ENCODE results near the gene ZNF417. TPM values are rescaled to one million over a fixed set of nuclear protein-coding genes. Genes with fewer than 3 reads are reported as not detected.
A peak's percentile ranks its signal among the peaks of the same experiment; 100 is the strongest.
"Not testable (repeated sequence)": the region's sequence is repeated elsewhere in the genome, so short reads cannot be mapped to it uniquely, and the experiment has no call there.

Gene ZNF417
- total RNA-seq, 2 donors from 2014 or later = 16.5 to 17.0 TPM

DNA sequence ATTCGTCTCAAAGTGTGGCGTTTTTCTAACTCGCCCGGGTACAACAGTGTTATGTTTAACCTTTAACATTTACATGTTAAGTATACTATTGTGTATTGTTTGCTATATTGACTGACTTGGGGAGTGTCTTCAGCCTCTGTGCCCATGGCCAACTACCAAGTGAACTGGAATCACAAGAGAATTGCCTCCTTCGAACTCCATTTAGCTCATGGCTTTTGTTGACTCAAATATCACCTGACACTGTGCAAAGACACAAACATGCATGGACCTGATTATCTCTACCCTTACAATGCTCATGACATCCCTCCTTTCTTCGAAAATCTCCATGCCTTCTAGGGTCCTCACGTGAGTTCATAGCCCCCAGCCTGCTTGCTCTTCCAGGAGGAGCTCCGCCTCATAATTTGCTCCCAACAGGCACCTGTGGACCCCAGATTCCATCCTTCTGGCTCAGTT, 28.3 kb downstream of the ZNF417 start:
- intact Hi-C loops (cut with DNase I) = no loop called here
- 7% methylated on average over 8 of the region's 8 CpGs for WGBS
- DNase-seq (ENCODE audit: low spot score) = no peak
- H3K4me1 ChIP-seq (replicated peaks) = no peaks in the 10 kb centered on the region
- H3K36me3 ChIP-seq = no peaks in the 10 kb centered on the region
- H3K27me3 ChIP-seq (replicated peaks; ENCODE audit: insufficient read depth) = no peaks in the 10 kb centered on the region
- H3K27ac ChIP-seq = peak overlapping the region; percentile 64 to 72
- no peaks in the 10 kb centered on the region for H3K9me3 ChIP-seq
- TF ChIP-seq POLR2AphosphoS5 (IDR thresholded peaks at IDR 0.05) (no peak), POLR2A (IDR thresholded peaks at IDR 0.05) (no peak)
- TF ChIP-seq, protein P1, sequence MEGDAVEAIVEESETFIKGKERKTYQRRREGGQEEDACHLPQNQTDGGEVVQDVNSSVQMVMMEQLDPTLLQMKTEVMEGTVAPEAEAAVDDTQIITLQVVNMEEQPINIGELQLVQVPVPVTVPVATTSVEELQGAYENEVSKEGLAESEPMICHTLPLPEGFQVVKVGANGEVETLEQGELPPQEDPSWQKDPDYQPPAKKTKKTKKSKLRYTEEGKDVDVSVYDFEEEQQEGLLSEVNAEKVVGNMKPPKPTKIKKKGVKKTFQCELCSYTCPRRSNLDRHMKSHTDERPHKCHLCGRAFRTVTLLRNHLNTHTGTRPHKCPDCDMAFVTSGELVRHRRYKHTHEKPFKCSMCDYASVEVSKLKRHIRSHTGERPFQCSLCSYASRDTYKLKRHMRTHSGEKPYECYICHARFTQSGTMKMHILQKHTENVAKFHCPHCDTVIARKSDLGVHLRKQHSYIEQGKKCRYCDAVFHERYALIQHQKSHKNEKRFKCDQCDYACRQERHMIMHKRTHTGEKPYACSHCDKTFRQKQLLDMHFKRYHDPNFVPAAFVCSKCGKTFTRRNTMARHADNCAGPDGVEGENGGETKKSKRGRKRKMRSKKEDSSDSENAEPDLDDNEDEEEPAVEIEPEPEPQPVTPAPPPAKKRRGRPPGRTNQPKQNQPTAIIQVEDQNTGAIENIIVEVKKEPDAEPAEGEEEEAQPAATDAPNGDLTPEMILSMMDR (IDR thresholded peaks at IDR 0.05) = no peak
- peak overlapping the region; percentile 44 to 55 for H3K4me3 ChIP-seq

DNA sequence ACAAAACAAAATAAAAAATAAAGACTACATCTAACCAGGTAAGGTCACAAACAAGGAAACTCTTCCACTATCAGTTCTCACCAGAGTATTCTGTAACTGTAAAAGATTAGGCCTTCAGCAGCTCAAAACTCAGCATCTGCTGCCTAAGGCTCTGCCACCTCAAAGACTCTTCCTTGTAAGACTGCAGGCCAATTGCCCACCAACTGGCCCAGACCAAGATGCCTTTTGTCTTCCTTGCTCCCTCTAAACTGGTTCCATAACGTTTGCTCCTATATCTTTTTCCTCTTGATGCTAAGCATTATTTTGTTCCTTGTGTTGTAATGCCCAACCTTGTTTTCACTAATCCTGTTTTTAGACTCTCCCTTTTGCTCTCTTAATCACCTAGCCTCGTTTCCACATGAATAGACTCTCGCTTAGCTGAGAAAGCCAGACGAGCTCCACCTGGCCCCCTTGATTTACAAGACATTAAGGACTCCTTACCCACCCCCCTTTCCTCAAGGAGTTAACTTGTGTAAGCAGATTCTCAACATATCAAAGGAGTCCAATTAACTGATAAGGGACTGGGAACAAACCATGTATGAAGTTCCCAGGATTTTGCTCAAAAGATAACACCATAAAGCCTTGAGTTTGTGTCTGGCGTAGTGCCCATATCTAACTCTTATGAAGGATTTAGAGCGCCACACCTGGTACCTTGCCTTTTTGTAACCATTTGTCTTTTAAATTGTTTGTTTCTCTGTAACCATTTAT, 29.0 kb downstream of the ZNF417 start:
- no peaks in the 10 kb centered on the region for H3K27me3 ChIP-seq (replicated peaks; ENCODE audit: insufficient read depth)
- 15% methylated on average over 6 of the region's 6 CpGs for WGBS
- peak overlapping the region in 1 of 2 donors; percentile 72 for H3K27ac ChIP-seq
- H3K4me1 ChIP-seq (replicated peaks) = no peaks in the 10 kb centered on the region
- no peaks in the 10 kb centered on the region for H3K9me3 ChIP-seq
- H3K4me3 ChIP-seq = peak overlapping the region in 1 of 2 donors; percentile 44
- intact Hi-C loops (cut with DNase I) = no loop called here
- TF ChIP-seq, protein P1 (IDR thresholded peaks at IDR 0.05) = no peak
- TF ChIP-seq POLR2AphosphoS5 (IDR thresholded peaks at IDR 0.05) (no peak), POLR2A (IDR thresholded peaks at IDR 0.05) (no peak)
- no peaks in the 10 kb centered on the region for H3K36me3 ChIP-seq
- no peak for DNase-seq (ENCODE audit: low spot score)

DNA sequence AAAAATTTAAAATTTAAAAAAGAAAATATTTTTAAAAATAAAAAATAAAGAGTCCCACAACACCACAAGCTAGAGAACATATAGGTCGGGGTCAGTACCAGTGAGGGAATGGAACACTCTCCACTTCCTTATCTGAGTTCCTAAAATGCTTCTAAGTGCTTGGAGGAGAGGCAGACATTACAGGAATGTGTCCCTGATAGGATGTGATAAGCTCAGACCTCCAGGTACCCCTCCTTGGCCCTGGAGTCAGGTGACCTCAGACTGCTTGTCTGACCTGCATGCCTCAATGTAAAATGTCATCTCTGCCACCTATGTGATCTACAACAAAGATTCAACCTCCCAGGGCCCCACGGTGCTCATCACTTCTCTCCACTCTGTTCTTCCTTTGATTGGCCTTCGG, 30.3 kb downstream of the ZNF417 start:
- no peak overlapping the region for H3K27ac ChIP-seq
- H3K9me3 ChIP-seq = no peaks in the 10 kb centered on the region
- intact Hi-C loops (cut with DNase I) = no loop called here
- TF ChIP-seq POLR2A (IDR thresholded peaks at IDR 0.05) (no peak), POLR2AphosphoS5 (IDR thresholded peaks at IDR 0.05) (no peak)
- TF ChIP-seq, protein P1 (IDR thresholded peaks at IDR 0.05) = no peak
- no peaks in the 10 kb centered on the region for H3K36me3 ChIP-seq
- H3K27me3 ChIP-seq (replicated peaks; ENCODE audit: insufficient read depth) = no peaks in the 10 kb centered on the region
- H3K4me3 ChIP-seq = no peak overlapping the region
- WGBS = 92% methylated on average over 3 of the region's 3 CpGs
- no peak for DNase-seq (ENCODE audit: low spot score)
- H3K4me1 ChIP-seq (replicated peaks) = no peaks in the 10 kb centered on the region

DNA sequence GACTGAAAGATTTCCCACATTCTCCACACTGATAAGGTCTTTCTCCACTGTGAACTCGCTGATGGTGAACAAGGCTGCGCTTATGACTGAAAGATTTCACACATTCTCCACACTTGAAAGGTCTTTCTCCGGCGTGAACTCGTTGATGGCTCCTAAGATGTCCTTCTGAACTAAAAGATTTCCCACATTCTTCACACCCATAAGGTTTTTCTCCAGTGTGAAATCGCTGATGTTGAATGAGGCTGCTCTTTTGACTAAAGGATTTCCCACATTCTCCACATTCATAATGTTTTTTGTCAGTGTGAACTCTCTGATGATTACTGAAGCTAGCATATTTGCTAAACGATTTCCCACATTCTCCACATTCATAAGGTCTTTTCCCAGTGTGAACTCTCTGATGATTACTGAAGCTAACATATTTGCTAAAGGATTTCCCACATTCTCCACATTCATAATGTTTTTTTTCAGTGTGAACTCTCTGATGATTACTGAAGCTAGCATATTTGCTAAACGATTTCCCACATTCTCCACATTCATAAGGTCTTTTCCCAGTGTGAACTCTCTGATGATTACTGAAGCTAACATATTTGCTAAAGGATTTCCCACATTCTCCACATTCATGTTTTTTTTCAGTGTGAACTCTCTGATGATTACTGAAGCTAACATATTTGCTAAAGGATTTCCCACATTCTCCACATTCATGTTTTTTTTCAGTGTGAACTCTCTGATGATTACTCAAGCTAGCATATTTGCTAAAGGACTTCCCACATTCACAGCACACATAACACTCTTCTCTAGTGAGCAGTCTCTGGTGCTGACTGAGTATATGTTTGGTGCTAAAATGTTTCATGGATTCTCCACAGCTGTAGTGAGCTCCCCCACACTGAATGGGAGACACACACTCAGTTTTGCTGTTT, 42.3 kb downstream of the ZNF417 start:
- H3K4me3 ChIP-seq; H3K27ac ChIP-seq; intact Hi-C loops (cut with DNase I); H3K36me3 ChIP-seq; H3K4me1 ChIP-seq (replicated peaks); DNase-seq (ENCODE audit: low spot score); H3K27me3 ChIP-seq (replicated peaks; ENCODE audit: insufficient read depth); H3K9me3 ChIP-seq: not testable (repeated sequence)
- 92% methylated on average over 8 of the region's 8 CpGs for WGBS

DNA sequence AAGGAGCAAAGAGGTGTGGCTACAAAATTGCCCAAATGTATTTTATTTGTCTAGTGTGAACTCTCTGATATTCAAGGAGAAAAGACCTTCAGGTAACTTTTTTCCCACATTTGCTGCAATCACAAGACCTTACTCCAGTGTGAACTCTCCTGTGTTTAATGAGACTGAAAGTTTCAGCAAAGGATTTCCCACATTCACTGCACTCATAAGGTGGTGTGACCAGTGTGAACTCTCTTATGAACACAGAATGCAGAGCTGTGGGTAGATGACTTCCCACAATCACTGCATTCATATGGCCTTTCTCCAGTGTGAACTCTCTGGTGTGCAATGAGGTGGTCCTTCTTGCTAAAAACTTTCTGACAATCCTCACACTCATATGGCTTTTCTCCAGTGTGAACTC, 43.9 kb downstream of the ZNF417 start:
- Histone ChIP-seq H3K27ac (no peak overlapping the region), H3K36me3 (peaks cover 0 to 9% of the 10 kb centered on the region in 2 donors), H3K27me3 (replicated peaks; ENCODE audit: insufficient read depth) (no peaks in the 10 kb centered on the region), H3K4me3 (no peak overlapping the region), H3K9me3 (no peaks in the 10 kb centered on the region), H3K4me1 (replicated peaks) (no peaks in the 10 kb centered on the region)
- TF ChIP-seq POLR2A (IDR thresholded peaks at IDR 0.05) (no peak), POLR2AphosphoS5 (IDR thresholded peaks at IDR 0.05) (no peak)
- TF ChIP-seq, protein P1 (IDR thresholded peaks at IDR 0.05) = no peak
- DNase-seq (ENCODE audit: low spot score) = no peak
- intact Hi-C loops (cut with DNase I) = no loop called here

Data from prostate gland (tissue), 2 donors.